CD4-positive, CD25-positive, alpha-beta regulatory T cell (primary cell): ENCODE results near the gene DGKG. TPM values are rescaled to one million over a fixed set of nuclear protein-coding genes. Genes with fewer than 3 reads are reported as not detected.

ENCODE experiments used
- ATAC-seq, 2 donors: fragments of 150-1000 bp; cut with Tn5 transposase; one replicate each; pipeline ENCODE4 v1.10.0; 2021; ENCODE audit warnings: low read depth in 2 of 2, moderate number of reproducible peaks in 2 of 2, moderate library complexity in 1 of 2
- DNase-seq, 3 donors: peaks; one replicate each; pipeline versions ENCODE4 v3.0.0 to v3.0.0-alpha.2; 2012 to 2022; ENCODE audit warnings: mixed read lengths in 1 of 3
- H3K27ac ChIP-seq: one replicate; pipeline ENCODE4 v1.7.0; 2013; ENCODE audit warnings: mild to moderate bottlenecking, low read length; ENCODE audit not compliant: insufficient read depth, poor library complexity, severe bottlenecking
- H3K27me3 ChIP-seq: one replicate; pipeline ENCODE4 v1.7.0; 2013; ENCODE audit warnings: low read length; ENCODE audit not compliant: control insufficient read depth, insufficient read depth
- H3K36me3 ChIP-seq: one replicate; pipeline ENCODE4 v1.7.0; 2013; ENCODE audit warnings: mild to moderate bottlenecking, low read length, moderate library complexity; ENCODE audit not compliant: control insufficient read depth, insufficient read depth
- H3K4me1 ChIP-seq: 2 replicates; pipeline ENCODE4 v1.7.0; 2013; ENCODE audit warnings: mild to moderate bottlenecking, low read length; ENCODE audit not compliant: insufficient read depth, control insufficient read depth, poor library complexity, severe bottlenecking
- H3K4me3 ChIP-seq: one replicate; pipeline ENCODE4 v1.7.0; 2013; ENCODE audit warnings: low read depth, mild to moderate bottlenecking, low read length, moderate library complexity
- H3K9me3 ChIP-seq, 2 experiments: 1 replicate in 1 of 2; 2 replicates in 1 of 2; pipeline ENCODE4 v1.7.0; 2013; ENCODE audit warnings: low read length in 2 of 2, mild to moderate bottlenecking in 1 of 2, moderate library complexity in 1 of 2; ENCODE audit not compliant: control insufficient read depth in 2 of 2
- H3K27ac Mint-ChIP-seq, 3 donors: one replicate each; pipeline ENCODE4 v1.8.0; 2020 to 2022; ENCODE audit warnings: mild to moderate bottlenecking in 3 of 3, mixed read lengths in 3 of 3, moderate library complexity in 2 of 3
- H3K27me3 Mint-ChIP-seq: one replicate; pipeline ENCODE4 v1.8.0; 2022; ENCODE audit warnings: mild to moderate bottlenecking, mixed read lengths
- H3K36me3 Mint-ChIP-seq: one replicate; pipeline ENCODE4 v1.8.0; 2020; ENCODE audit warnings: mixed read lengths
- H3K4me1 Mint-ChIP-seq, 4 donors: one replicate each; pipeline ENCODE4 v1.8.0; 2020 to 2022; ENCODE audit warnings: mixed read lengths in 4 of 4, mild to moderate bottlenecking in 1 of 4
- H3K4me3 Mint-ChIP-seq, 4 donors: one replicate each; pipeline ENCODE4 v1.8.0; 2020 to 2022; ENCODE audit warnings: mild to moderate bottlenecking in 4 of 4, mixed read lengths in 4 of 4, moderate library complexity in 3 of 4
- H3K9me3 Mint-ChIP-seq, 7 donors: one replicate each; pipeline ENCODE4 v1.8.0; 2020 to 2022; ENCODE audit warnings: mixed read lengths in 7 of 7, mild to moderate bottlenecking in 3 of 7, moderate library complexity in 2 of 7
- polyA plus RNA-seq, 4 donors: library from polyadenylated mRNA; unstranded; fragments of 300-500 nt; fragmentation: Illumina TruSeq; gene quantifications; one replicate each; pipeline ENCODE4 v1.2.3, GENCODE V29; 2021
- total RNA-seq: library from RNA; stranded (reverse); gene quantifications from one replicate; pipeline ENCODE4 v1.2.3, GENCODE V29; 2022

The DGKG gene
- total and polyA plus RNA-seq, 5 donors from 2014 or later, result 0.81 TPM; not detected in 4

DNA sequence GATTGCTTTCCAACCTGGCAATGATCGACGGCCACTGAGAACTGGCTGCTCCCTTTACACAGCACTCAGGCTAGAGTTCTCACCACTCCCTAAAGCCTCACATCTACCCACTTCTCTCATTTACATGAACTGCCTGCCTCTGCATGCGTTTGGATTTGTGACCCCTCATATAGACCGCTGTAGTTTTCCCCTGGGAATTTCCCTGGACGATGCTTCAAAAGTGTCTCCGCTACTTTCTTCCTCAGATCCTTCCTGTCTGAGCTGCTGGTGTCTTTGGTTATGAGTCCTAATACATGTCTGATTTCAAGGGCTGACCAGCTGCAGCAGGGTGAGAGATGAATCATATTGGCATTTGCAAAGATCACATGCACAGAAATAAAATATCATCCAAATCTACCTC is 136.4 kb downstream of the DGKG start:
- H3K9me3 Mint-ChIP-seq, result no peaks in the 10 kb centered on the region
- no peaks in the 10 kb centered on the region for H3K4me1 Mint-ChIP-seq
- Histone ChIP-seq H3K27ac (no peak overlapping the region), H3K4me1 (no peaks in the 10 kb centered on the region), H3K36me3 (no peaks in the 10 kb centered on the region), H3K4me3 (no peak overlapping the region), H3K27me3 (peaks cover 10% of the 10 kb centered on the region), H3K9me3 (no peaks in the 10 kb centered on the region)
- no peaks in the 10 kb centered on the region for H3K36me3 Mint-ChIP-seq
- no peak for ATAC-seq
- no peak overlapping the region for H3K4me3 Mint-ChIP-seq
- H3K27ac Mint-ChIP-seq, result no peak overlapping the region
- no peak for DNase-seq
- peaks cover 6% of the 10 kb centered on the region for H3K27me3 Mint-ChIP-seq

DNA sequence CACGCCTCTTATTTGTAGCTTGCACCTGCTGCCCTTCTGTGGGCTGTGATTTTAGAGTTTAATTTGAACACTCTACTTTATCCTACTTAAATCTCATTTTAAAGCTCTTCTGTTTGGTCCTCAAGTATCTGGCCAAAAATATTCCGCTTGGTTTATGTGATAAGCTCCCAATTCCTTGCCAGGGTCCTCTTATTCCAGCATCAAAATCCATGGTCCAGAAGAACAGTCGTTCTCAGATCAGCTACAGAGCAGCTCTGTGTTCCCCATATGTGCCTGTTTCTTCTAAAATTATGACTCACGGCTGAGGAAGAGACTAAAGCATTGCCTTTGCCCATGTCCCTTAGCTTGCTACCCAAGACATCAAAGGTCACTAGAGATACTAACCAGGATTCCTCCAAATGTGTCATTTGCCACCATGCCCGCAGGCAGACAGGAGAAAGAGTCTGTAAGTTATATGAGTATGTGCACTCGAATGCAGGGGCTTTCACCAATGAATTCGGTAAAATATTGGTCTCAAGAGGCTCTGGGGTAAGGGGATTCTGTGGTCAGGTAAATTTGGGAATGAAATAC is 137.9 kb downstream of the DGKG start:
- H3K27me3 Mint-ChIP-seq, result peaks cover 12% of the 10 kb centered on the region
- H3K4me3 ChIP-seq, result no peak overlapping the region
- H3K27me3 ChIP-seq, result peaks cover 10% of the 10 kb centered on the region
- no peaks in the 10 kb centered on the region for H3K4me1 Mint-ChIP-seq
- ATAC-seq (no peak), DNase-seq (no peak)
- peaks cover 0 to 2% (median 0%) of the 10 kb centered on the region in 7 donors for H3K9me3 Mint-ChIP-seq
- no peaks in the 10 kb centered on the region for H3K36me3 ChIP-seq
- no peaks in the 10 kb centered on the region for H3K4me1 ChIP-seq
- no peak overlapping the region for H3K27ac ChIP-seq
- no peaks in the 10 kb centered on the region for H3K9me3 ChIP-seq
- H3K27ac Mint-ChIP-seq, result no peak overlapping the region
- no peaks in the 10 kb centered on the region for H3K36me3 Mint-ChIP-seq
- H3K4me3 Mint-ChIP-seq, result no peak overlapping the region

DNA sequence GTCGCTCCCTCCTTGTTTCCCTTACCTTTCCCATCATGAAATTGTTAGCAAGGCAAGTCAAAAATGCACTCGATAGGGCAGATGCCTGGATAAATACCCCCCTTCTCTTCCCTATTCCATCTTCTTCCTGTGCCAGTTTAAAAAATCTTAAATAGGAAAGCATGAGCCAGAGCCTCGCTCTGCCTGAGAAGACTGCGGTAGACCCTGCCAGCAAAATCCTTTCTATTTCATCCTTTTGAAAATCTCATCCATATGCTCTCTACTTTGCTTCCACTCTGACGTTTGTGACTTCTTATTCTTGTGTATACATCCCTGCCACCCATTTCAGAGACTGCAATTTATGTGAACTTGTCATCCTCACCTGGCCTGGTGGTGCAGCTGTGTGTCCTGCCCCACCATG is 138.6 kb downstream of the DGKG start:
- H3K27me3 ChIP-seq, result peaks cover 10% of the 10 kb centered on the region
- H3K4me1 Mint-ChIP-seq, result no peaks in the 10 kb centered on the region
- H3K4me3 ChIP-seq, result no peak overlapping the region
- no peak overlapping the region for H3K27ac Mint-ChIP-seq
- H3K36me3 Mint-ChIP-seq, result no peaks in the 10 kb centered on the region
- H3K27me3 Mint-ChIP-seq, result peaks cover 12% of the 10 kb centered on the region
- no peaks in the 10 kb centered on the region for H3K4me1 ChIP-seq
- H3K9me3 Mint-ChIP-seq, result peaks cover 0 to 2% (median 0%) of the 10 kb centered on the region in 7 donors
- no peak overlapping the region for H3K27ac ChIP-seq
- no peak for ATAC-seq
- no peaks in the 10 kb centered on the region for H3K36me3 ChIP-seq
- no peaks in the 10 kb centered on the region for H3K9me3 ChIP-seq
- no peak overlapping the region for H3K4me3 Mint-ChIP-seq
- DNase-seq, result no peak

DNA sequence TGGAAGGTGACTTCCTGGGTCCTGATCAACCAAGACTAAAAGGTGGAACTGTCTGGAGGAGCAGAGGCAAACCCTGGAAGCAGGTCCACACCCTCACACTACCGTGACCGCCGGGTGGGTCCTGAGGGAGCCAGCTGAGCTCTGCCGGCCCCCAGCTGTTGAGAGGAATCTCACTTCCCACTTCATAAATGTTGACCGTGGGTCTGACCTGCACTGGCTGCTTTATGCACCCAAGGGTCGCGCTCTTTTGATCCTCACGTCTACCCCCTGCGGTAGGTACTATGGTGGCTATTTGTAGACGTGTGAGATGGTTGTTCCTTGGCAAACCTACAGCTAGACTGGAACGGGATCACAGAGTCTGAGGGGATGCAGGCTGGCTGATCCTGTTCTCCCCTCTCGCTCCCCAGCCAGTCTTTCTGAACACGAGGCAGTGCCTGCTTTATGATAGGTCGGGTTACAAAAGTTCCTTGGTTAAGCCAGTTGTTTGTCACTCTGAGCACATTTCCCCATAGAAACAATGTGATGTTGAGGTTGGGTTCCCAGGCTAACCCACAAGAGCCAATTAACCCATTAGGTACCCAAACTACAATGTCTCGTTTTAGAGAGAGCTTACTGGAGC is 140.2 kb downstream of the DGKG start:
- Histone ChIP-seq H3K9me3 (no peaks in the 10 kb centered on the region), H3K27ac (no peak overlapping the region), H3K4me3 (no peak overlapping the region), H3K27me3 (peaks cover 4% of the 10 kb centered on the region), H3K4me1 (peaks cover 5% of the 10 kb centered on the region), H3K36me3 (no peaks in the 10 kb centered on the region)
- ATAC-seq (no peak), DNase-seq (no peak)
- Mint-ChIP-seq H3K9me3 (peaks cover 0 to 2% (median 0%) of the 10 kb centered on the region in 7 donors), H3K4me3 (no peak overlapping the region), H3K27ac (no peak overlapping the region), H3K4me1 (peaks cover 0 to 7% (median 4%) of the 10 kb centered on the region in 4 donors), H3K27me3 (peaks cover 6% of the 10 kb centered on the region), H3K36me3 (no peaks in the 10 kb centered on the region)

DNA sequence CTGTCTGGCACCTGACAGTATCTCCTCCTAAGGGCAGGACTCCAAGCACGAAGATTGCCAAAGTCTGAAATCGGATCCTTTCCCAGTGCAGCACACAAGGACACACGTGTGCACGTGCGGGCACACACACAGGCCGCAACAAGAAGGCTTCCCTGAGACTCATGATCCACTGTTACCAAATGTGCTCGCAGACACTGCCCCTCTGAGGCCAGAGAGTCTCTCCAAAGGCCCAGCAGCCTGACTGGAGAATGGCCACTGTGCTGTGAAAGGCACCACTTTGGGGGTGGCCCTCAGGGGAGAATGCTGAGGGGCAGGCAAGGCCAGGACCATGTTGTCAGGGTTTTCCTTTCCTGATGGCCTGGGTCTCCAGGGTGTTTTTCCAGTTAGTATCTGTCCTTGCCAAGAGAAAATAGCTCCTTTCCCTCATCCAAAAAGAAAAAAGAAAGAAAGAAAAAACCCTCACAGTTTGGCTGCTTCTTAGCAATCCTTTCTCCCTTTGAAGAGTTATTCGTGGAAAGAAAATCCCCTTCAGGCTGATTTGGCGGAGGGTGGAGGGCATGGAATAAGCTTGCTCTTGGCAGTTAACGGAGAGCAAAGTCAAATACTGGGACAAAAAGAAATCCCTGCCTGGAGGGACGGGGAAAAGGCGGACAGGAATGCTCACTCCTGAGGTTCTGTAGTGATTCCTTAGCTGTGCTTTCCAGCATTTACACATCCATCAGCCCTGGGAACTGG is 141.0 kb downstream of the DGKG start:
- no peak overlapping the region for H3K4me3 ChIP-seq
- Mint-ChIP-seq H3K4me3 (no peak overlapping the region), H3K9me3 (peaks cover 0 to 2% (median 0%) of the 10 kb centered on the region in 7 donors), H3K27ac (no peak overlapping the region), H3K27me3 (peaks cover 6% of the 10 kb centered on the region), H3K4me1 (peaks cover 0 to 7% (median 4%) of the 10 kb centered on the region in 4 donors), H3K36me3 (no peaks in the 10 kb centered on the region)
- H3K27ac ChIP-seq, result no peak overlapping the region
- H3K4me1 ChIP-seq, result peaks cover 5% of the 10 kb centered on the region
- DNase-seq (no peak), ATAC-seq (no peak)
- peaks cover 4% of the 10 kb centered on the region for H3K27me3 ChIP-seq
- H3K9me3 ChIP-seq, result no peaks in the 10 kb centered on the region
- no peaks in the 10 kb centered on the region for H3K36me3 ChIP-seq

DNA sequence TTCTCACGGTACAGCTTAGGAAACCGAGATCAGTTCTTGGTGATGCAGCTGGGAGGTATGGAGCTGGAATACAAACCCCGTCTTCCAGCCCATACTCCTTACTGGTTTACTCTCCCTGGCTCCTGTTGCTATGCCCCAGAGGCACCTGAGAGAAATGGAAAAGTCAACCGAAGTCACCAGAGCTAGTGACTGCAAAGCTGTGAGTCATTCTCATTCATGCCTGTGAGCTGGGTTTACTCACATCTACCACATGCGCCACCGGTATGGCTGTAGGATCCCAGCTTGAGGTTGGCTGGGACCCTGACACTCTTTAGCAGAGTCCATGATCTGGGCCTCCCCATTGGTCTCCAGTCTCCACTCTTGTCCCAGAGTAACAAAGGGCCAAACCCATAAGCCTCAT is 141.7 kb downstream of the DGKG start:
- Histone ChIP-seq H3K27ac (no peak overlapping the region), H3K36me3 (no peaks in the 10 kb centered on the region), H3K27me3 (peaks cover 4% of the 10 kb centered on the region), H3K4me3 (no peak overlapping the region), H3K4me1 (peaks cover 5% of the 10 kb centered on the region), H3K9me3 (no peaks in the 10 kb centered on the region)
- no peak overlapping the region for H3K4me3 Mint-ChIP-seq
- DNase-seq, result no peak
- H3K9me3 Mint-ChIP-seq, result peaks cover 0 to 2% (median 0%) of the 10 kb centered on the region in 7 donors
- H3K4me1 Mint-ChIP-seq, result peaks cover 0 to 7% (median 4%) of the 10 kb centered on the region in 4 donors
- no peak for ATAC-seq
- peaks cover 6% of the 10 kb centered on the region for H3K27me3 Mint-ChIP-seq
- no peak overlapping the region for H3K27ac Mint-ChIP-seq
- H3K36me3 Mint-ChIP-seq, result no peaks in the 10 kb centered on the region

DNA sequence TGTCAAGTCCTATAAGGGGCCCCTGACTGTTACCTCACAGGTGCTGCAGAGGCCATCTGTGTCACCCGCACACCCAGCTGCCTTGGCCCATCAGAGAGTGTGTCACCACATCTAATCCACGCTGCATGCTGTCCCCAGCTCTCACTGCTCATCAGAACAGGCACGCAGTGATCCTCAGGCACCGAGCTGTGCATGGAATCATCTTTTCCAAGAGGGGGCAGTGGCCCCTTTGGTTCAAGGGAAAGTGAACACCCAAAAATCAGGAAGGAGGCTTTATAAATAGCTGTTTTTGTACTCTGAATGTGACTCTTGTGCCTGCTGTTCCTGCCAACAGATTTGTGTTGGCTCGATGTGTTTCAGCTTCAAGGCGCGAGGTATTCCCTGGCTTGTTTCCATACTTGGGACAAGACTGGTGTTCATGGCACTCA is 142.8 kb downstream of the DGKG start:
- Histone ChIP-seq H3K4me3 (no peak overlapping the region), H3K36me3 (no peaks in the 10 kb centered on the region)
- ATAC-seq, result no peak

More for the DNA sequence above, 142.8 kb downstream of the DGKG start:
- H3K27me3 ChIP-seq, result peaks cover 3% of the 10 kb centered on the region
- H3K27me3 Mint-ChIP-seq, result peaks cover 6% of the 10 kb centered on the region
- peaks cover 5% of the 10 kb centered on the region for H3K4me1 ChIP-seq
- H3K9me3 Mint-ChIP-seq, result peaks cover 0 to 2% (median 0%) of the 10 kb centered on the region in 7 donors
- no peak overlapping the region for H3K27ac Mint-ChIP-seq
- no peak overlapping the region for H3K27ac ChIP-seq
- DNase-seq, result no peak
- H3K36me3 Mint-ChIP-seq, result no peaks in the 10 kb centered on the region
- no peaks in the 10 kb centered on the region for H3K9me3 ChIP-seq
- H3K4me3 Mint-ChIP-seq, result no peak overlapping the region
- peaks cover under 1 to 7% (median 4%) of the 10 kb centered on the region in 4 donors for H3K4me1 Mint-ChIP-seq
